Skeletal muscle satellite cell (primary cell): ENCODE results near the gene TMEM201. TPM values are rescaled to one million over a fixed set of nuclear protein-coding genes. Genes with fewer than 3 reads are reported as not detected.
A peak's percentile ranks its signal among the peaks of the same experiment; 100 is the strongest.

Source experiments
- H3K27me3 ChIP-seq: 2 replicates; pipeline ENCODE4 v1.7.0; 2013; ENCODE audit warnings: low read length; ENCODE audit not compliant: control insufficient read depth, insufficient read depth
- H3K36me3 ChIP-seq: 2 replicates; pipeline ENCODE4 v1.7.0; 2013; ENCODE audit warnings: mild to moderate bottlenecking, control low read depth, low read length; ENCODE audit not compliant: insufficient read depth
- H3K4me1 ChIP-seq: 2 replicates; pipeline ENCODE4 v1.7.0; 2013; ENCODE audit warnings: low read length; ENCODE audit not compliant: control insufficient read depth, insufficient read depth
- H3K4me2 ChIP-seq: 2 replicates; pipeline ENCODE4 v1.7.0; 2013; ENCODE audit warnings: mild to moderate bottlenecking, low read length
- H3K4me3 ChIP-seq: 2 replicates; pipeline ENCODE4 v1.7.0; 2013; ENCODE audit warnings: low read length
- H3K9ac ChIP-seq: 2 replicates; pipeline ENCODE4 v1.7.0; 2013; ENCODE audit warnings: mild to moderate bottlenecking, low read depth, low read length, moderate library complexity
- H3K9me3 ChIP-seq: replicated peaks from 2 replicates; pipeline ENCODE4 v1.7.0; 2013; ENCODE audit warnings: mild to moderate bottlenecking, control low read depth, low read length
- total RNA-seq: library from RNA; depleted of rRNA; stranded (reverse); fragments of >200 nt; gene quantifications from 2 replicates; pipeline ENCODE4 v1.2.3, GENCODE V29; 2012; rRNA removed

TMEM201 gene
- total RNA-seq, result 10.1 and 16.8 TPM in 2 replicates

GRCh38 chr1:9588551-9589143, at the start of gene TMEM201:
TSS of gene TMEM201 (plus strand) at chr1:9588911. CDS start at chr1:9588931, 20 bp downstream.
- Histone ChIP-seq H3K4me3 (peak within 1 kb of the TSS; percentile 77), H3K9me3 (no peaks in the 10 kb centered on the region), H3K4me1 (peaks cover 47% of the 10 kb centered on the region), H3K36me3 (no peaks in the 10 kb centered on the region), H3K4me2 (peak within 1 kb of the TSS; percentile 95), H3K9ac (peak within 1 kb of the TSS; percentile 78), H3K27me3 (no peaks in the 10 kb centered on the region)

GRCh38 chr1:9539165-9539828, 49.4 kb upstream of the TMEM201 start, which contains the start of gene SLC25A33:
TSS of gene SLC25A33 (plus strand) at chr1:9539465. CDS start at chr1:9539692, 227 bp downstream.
- H3K9me3 ChIP-seq, result no peaks in the 10 kb centered on the region
- H3K36me3 ChIP-seq, result no peaks in the 10 kb centered on the region
- H3K27me3 ChIP-seq, result no peaks in the 10 kb centered on the region
- peak within 1 kb of the TSS; percentile 91 for H3K4me3 ChIP-seq
- H3K9ac ChIP-seq, result peak within 1 kb of the TSS; percentile 85
- H3K4me2 ChIP-seq, result peak within 1 kb of the TSS; percentile 98
- peaks cover 14% of the 10 kb centered on the region for H3K4me1 ChIP-seq

- H3K36me3 ChIP-seq, result no peaks in the 10 kb centered on the region
- H3K4me1 ChIP-seq, result peaks cover 14% of the 10 kb centered on the region
- no peaks in the 10 kb centered on the region for H3K9me3 ChIP-seq
- H3K27me3 ChIP-seq, result no peaks in the 10 kb centered on the region
- H3K4me2 ChIP-seq, result peak overlapping the region; percentile 98
- H3K9ac ChIP-seq, result peak overlapping the region; percentile 85
- H3K4me3 ChIP-seq, result peak overlapping the region; percentile 91
Observed at GRCh38 chr1:9539829-9540550, 48.7 kb upstream of the TMEM201 start.

DNA sequence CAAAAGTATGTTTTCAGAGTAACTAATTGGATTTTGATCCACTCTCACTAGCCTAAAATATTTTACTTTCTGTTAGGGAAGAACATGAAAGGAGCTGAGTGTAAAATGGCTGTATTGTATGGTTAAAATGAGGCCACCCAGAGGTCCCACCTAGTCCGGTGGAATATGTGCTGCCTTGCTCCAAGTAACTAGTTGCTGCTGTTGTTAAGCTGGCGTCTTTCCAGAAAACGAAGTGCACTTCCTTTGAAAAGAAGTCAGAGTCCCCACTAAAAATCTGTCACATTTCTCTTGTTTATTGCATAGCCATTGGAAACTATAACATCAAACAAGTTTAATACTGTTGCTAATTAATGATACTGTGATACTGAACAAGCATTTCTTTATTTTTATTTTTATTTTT, 46.3 kb upstream of the TMEM201 start:
- H3K9me3 ChIP-seq, result no peaks in the 10 kb centered on the region
- no peaks in the 10 kb centered on the region for H3K36me3 ChIP-seq
- no peak overlapping the region for H3K9ac ChIP-seq
- H3K4me3 ChIP-seq, result no peak overlapping the region
- no peak overlapping the region for H3K4me2 ChIP-seq
- H3K4me1 ChIP-seq, result peaks cover 14% of the 10 kb centered on the region
- H3K27me3 ChIP-seq, result no peaks in the 10 kb centered on the region

- Histone ChIP-seq H3K36me3 (no peaks in the 10 kb centered on the region), H3K4me3 (no peak overlapping the region), H3K4me2 (no peak overlapping the region), H3K27me3 (no peaks in the 10 kb centered on the region), H3K4me1 (peaks cover 13% of the 10 kb centered on the region), H3K9me3 (no peaks in the 10 kb centered on the region), H3K9ac (no peak overlapping the region)
Observed at GRCh38 chr1:9544926-9545325, 43.8 kb upstream of the TMEM201 start.

DNA sequence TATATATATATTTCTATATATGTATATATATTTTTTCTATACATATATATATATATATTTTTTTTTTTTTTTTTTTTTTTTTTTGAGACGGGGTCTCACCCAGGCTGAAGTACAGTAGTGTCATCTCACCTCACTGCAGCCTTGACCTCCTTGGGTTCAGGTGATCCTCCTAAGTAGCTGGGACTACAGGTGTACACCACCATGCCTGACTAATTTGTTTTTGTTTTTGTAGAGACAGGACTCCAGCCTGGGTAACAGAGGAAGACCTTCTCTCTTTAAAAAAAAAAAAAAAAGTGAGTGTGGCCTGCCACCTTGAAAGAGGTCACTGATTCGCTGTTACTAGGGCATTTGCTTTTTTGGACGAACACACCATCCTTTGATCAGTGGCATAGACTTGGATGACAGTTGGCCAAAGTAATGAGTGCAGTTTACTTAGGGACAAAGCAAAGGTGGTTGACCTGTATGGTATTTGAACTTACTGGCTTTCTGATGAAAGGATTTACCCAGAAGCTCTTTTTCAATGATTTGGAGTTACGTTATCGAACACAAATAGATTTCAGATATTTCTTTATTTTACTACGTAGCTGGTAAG, 38.7 kb upstream of the TMEM201 start:
- H3K4me2 ChIP-seq, result no peak overlapping the region
- H3K4me3 ChIP-seq, result no peak overlapping the region

DNA sequence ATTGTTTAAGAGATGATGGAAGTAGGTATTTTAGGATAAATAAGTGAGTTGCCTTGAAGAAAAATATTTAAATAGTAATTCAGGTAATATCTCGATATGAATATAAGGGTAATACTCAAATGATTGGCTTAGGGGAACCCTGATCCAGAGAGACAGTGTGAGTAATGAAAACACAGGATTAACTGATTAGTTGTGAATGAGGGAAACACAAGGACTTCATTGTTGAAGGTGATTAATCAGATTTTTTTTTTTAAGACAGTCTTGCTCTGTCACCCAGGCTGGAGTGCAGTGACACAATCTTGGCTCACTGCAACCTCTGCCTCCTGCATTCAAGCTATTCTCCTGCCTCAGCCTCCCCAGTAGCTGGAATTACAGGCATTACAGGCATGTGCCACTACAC, 36.7 kb upstream of the TMEM201 start:
- Histone ChIP-seq H3K27me3 (no peaks in the 10 kb centered on the region), H3K9ac (no peak overlapping the region), H3K4me3 (no peak overlapping the region), H3K4me1 (peaks cover 6% of the 10 kb centered on the region), H3K9me3 (no peaks in the 10 kb centered on the region), H3K36me3 (peaks cover 6% of the 10 kb centered on the region), H3K4me2 (no peak overlapping the region)

More for the DNA sequence above, 38.7 kb upstream of the TMEM201 start:
- H3K36me3 ChIP-seq, result peaks cover 3% of the 10 kb centered on the region
- H3K27me3 ChIP-seq, result no peaks in the 10 kb centered on the region
- H3K4me1 ChIP-seq, result no peaks in the 10 kb centered on the region
- no peak overlapping the region for H3K9ac ChIP-seq
- no peaks in the 10 kb centered on the region for H3K9me3 ChIP-seq

DNA sequence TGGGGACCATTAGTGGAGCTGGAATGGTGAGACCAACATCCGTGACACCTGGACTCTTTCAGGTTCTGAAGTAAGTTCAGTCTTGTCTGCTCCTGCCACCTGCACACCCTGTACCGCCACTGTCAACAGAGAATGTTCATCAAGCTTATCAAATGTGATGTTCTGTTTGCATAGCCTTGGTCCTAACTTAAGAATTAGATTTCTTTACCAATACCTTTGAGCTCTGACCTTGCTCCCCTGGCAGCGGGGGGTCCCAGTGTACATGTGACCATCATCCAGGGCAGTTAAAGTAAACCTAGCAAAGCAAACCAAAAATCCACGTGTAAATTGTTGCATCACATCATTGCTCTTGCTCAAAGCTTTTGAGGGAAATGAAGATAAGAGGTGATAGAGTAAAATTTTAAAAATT, 35.0 kb upstream of the TMEM201 start:
- Histone ChIP-seq H3K4me3 (no peak overlapping the region), H3K9ac (no peak overlapping the region), H3K27me3 (no peaks in the 10 kb centered on the region), H3K9me3 (no peaks in the 10 kb centered on the region), H3K4me1 (peaks cover 6% of the 10 kb centered on the region), H3K36me3 (peaks cover 10% of the 10 kb centered on the region), H3K4me2 (no peak overlapping the region)

DNA sequence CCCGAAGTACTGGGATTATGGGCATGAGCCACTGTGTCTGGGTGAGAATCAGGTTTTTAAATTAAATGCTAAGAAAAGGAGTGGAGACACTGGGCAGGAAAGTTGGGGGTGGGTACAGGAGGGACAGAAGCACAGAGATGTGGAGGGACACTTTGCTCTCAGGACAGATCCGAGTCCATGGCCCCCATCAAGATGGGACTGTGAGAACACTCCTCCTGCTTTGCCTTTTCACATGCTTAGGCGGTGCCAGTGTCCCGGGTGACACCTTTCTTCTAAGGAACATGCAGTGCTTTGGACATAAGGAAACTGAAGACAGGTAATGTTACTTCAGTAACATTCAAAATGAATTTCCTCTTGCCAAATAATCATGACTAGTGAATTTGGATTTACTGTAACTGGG, 32.8 kb upstream of the TMEM201 start:
- no peak overlapping the region for H3K4me3 ChIP-seq
- no peak overlapping the region for H3K4me2 ChIP-seq
- H3K36me3 ChIP-seq, result peaks cover 7% of the 10 kb centered on the region
- peaks cover 6% of the 10 kb centered on the region for H3K4me1 ChIP-seq
- no peak overlapping the region for H3K9ac ChIP-seq
- no peaks in the 10 kb centered on the region for H3K9me3 ChIP-seq
- H3K27me3 ChIP-seq, result no peaks in the 10 kb centered on the region

GRCh38 chr1:9557624-9558023, 31.1 kb upstream of the TMEM201 start:
- peaks cover 7% of the 10 kb centered on the region for H3K36me3 ChIP-seq
- H3K4me1 ChIP-seq, result peaks cover 14% of the 10 kb centered on the region
- no peaks in the 10 kb centered on the region for H3K27me3 ChIP-seq
- H3K4me2 ChIP-seq, result no peak overlapping the region
- no peak overlapping the region for H3K9ac ChIP-seq
- no peaks in the 10 kb centered on the region for H3K9me3 ChIP-seq
- no peak overlapping the region for H3K4me3 ChIP-seq

DNA sequence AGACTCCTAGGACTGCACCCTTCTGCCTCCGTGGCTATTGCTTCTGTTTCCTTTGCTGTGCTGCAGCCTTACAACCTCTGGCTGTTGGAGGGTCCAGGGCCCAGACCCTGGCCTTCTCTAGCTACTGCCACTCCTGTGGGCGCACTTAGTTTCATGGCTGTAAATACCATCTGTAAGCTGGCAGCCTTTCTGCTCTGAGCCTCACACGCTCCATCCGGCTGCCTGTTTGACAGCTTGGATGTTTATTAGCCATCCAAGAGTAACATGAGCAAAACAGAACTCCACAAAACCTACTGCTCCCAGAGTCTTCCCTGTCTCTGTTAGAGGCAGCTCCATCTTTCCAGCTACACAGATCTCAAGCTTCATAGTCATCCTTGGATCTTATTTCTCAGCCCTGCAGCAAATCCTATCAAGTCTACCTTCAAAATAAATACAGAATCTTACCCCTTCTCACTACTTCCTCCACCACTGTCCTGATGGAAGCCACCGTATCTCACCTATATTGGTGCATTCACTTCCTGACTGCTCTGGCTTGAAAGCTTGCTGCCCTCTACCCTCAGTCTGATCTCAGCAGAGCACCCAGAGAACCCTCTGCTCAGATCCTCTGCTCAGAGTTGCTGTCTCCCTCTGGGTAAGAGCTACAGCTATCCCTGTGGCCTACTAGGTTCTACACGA, 30.3 kb upstream of the TMEM201 start:
- Histone ChIP-seq H3K4me2 (no peak overlapping the region), H3K36me3 (peaks cover 7% of the 10 kb centered on the region), H3K9ac (no peak overlapping the region), H3K9me3 (no peaks in the 10 kb centered on the region), H3K27me3 (no peaks in the 10 kb centered on the region), H3K4me1 (peaks cover 14% of the 10 kb centered on the region), H3K4me3 (no peak overlapping the region)
